ENCODE data around the gene UMAD1. TPM values are rescaled to one million over a fixed set of nuclear protein-coding genes. Genes with fewer than 3 reads are reported as not detected.

Gene UMAD1
- total and polyA plus RNA-seq, 7 donors = 8.7 to 51.1 (median 15.6) TPM

GRCh38 chr7:7620236-7620635 is 20.3 kb upstream of the UMAD1 start:
- TF ChIP-seq EP300 (IDR thresholded peaks at IDR 0.05) (no peak), CTCF (IDR thresholded peaks at IDR 0.05) (no peak), POLR2A (IDR thresholded peaks at IDR 0.05) (no peak), POLR2AphosphoS5 (IDR thresholded peaks at IDR 0.05) (no peak)
- Histone ChIP-seq H3K9me3 (no peaks in the 10 kb centered on the region), H3K4me1 (no peaks in the 10 kb centered on the region), H3K27me3 (no peaks in the 10 kb centered on the region), H3K36me3 (no peaks in the 10 kb centered on the region), H3K27ac (no peak overlapping the region), H3K4me3 (no peak overlapping the region)
- 91 to 93% methylated on average over 1 of the region's 1 CpG for WGBS, 2 donors
- intact Hi-C loops (cut with DNase I) = no loop called here
- DNase-seq = no peak

GRCh38 chr7:7620644-7621210 is 19.8 kb upstream of the UMAD1 start:
- intact Hi-C loops (cut with DNase I) = no loop called here
- Histone ChIP-seq H3K4me1 (no peaks in the 10 kb centered on the region), H3K4me3 (no peak overlapping the region), H3K27ac (no peak overlapping the region), H3K9me3 (no peaks in the 10 kb centered on the region), H3K27me3 (no peaks in the 10 kb centered on the region), H3K36me3 (no peaks in the 10 kb centered on the region)
- DNase-seq = no peak
- no peak for TF ChIP-seq POLR2AphosphoS5 (IDR thresholded peaks at IDR 0.05)
- no peak for TF ChIP-seq POLR2A (IDR thresholded peaks at IDR 0.05)
- TF ChIP-seq EP300 (IDR thresholded peaks at IDR 0.05) = no peak
- no peak for TF ChIP-seq CTCF (IDR thresholded peaks at IDR 0.05)

GRCh38 chr7:7628476-7628875 is 12.1 kb upstream of the UMAD1 start:
- H3K27me3 ChIP-seq = no peaks in the 10 kb centered on the region
- TF ChIP-seq POLR2AphosphoS5 (IDR thresholded peaks at IDR 0.05) (no peak), CTCF (IDR thresholded peaks at IDR 0.05) (no peak), EP300 (IDR thresholded peaks at IDR 0.05) (no peak)
- intact Hi-C loops (cut with DNase I) = no loop called here
- WGBS, 2 donors = 87 to 96% methylated on average over 1 of the region's 1 CpG
- H3K4me3 ChIP-seq = no peak overlapping the region
- H3K4me1 ChIP-seq = no peaks in the 10 kb centered on the region
- no peak for DNase-seq
- no peak overlapping the region for H3K27ac ChIP-seq
- H3K36me3 ChIP-seq = no peaks in the 10 kb centered on the region
- H3K9me3 ChIP-seq = peaks cover 0 to 3% (median 1%) of the 10 kb centered on the region in 4 donors

GRCh38 chr7:7630626-7631329 is 9.8 kb upstream of the UMAD1 start:
- Histone ChIP-seq H3K9me3 (peaks cover 0 to 3% (median 1%) of the 10 kb centered on the region in 4 donors), H3K4me1 (no peaks in the 10 kb centered on the region), H3K27me3 (no peaks in the 10 kb centered on the region), H3K36me3 (peaks cover 0 to under 1% (median 0%) of the 10 kb centered on the region in 4 donors), H3K27ac (no peak overlapping the region), H3K4me3 (no peak overlapping the region)
- DNase-seq = no peak
- TF ChIP-seq EP300 (IDR thresholded peaks at IDR 0.05) (no peak), POLR2A (IDR thresholded peaks at IDR 0.05) (no peak), POLR2AphosphoS5 (IDR thresholded peaks at IDR 0.05) (no peak), CTCF (IDR thresholded peaks at IDR 0.05) (no peak)
- intact Hi-C loops (cut with DNase I) = no loop called here
- 95 to 98% methylated on average over 1 of the region's 1 CpG for WGBS, 2 donors

All from sigmoid colon (tissue), 7 donors.